T-helper 1 cell treated with Interleukin-12 subunit alpha and Interleukin-12 subunit beta and Interleukin-4 antibody, amounts not matched to agents 30 ng/mL and 1 ng/mL, for 36 hours (primary cell): ENCODE data around the gene PLXNB3. TPM values are rescaled to one million over a fixed set of nuclear protein-coding genes. Genes with fewer than 3 reads are reported as not detected.

Experiments
- intact Hi-C: fragments of 100-400 bp; cut with micrococcal nuclease; formaldehyde crosslinking; loops from one replicate; pipeline ENCODE4 v1.15.1; 2024
- total RNA-seq: library from RNA; stranded (reverse); gene quantifications from 2 replicates; pipeline ENCODE4 v1.2.3, GENCODE V29; 2022

Gene PLXNB3
- total RNA-seq, 1 donor from 2014 or later, result 0.34 TPM

- intact Hi-C loops, result no loop called here
Observed at GRCh38 chrX:153772316-153773217, 8.5 kb downstream of the PLXNB3 start.

DNA sequence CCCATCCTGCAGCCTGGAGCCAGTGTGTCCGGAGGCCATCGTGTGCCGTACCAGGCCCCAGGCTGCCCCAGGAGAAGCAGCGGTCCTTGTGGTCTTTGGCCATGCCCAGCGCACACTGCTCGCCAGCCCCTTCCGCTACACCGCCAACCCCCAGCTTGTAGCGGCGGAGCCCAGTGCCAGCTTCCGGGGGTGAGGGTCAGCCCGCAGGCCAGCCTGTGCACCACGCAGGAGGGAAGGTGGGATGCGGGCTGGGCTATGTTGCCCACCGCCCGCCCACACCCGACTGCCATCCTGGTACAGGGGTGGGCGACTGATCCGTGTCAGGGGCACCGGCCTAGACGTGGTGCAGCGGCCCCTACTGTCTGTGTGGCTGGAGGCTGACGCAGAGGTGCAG is 9.2 kb downstream of the PLXNB3 start:
- intact Hi-C loops, result no loop called here

DNA sequence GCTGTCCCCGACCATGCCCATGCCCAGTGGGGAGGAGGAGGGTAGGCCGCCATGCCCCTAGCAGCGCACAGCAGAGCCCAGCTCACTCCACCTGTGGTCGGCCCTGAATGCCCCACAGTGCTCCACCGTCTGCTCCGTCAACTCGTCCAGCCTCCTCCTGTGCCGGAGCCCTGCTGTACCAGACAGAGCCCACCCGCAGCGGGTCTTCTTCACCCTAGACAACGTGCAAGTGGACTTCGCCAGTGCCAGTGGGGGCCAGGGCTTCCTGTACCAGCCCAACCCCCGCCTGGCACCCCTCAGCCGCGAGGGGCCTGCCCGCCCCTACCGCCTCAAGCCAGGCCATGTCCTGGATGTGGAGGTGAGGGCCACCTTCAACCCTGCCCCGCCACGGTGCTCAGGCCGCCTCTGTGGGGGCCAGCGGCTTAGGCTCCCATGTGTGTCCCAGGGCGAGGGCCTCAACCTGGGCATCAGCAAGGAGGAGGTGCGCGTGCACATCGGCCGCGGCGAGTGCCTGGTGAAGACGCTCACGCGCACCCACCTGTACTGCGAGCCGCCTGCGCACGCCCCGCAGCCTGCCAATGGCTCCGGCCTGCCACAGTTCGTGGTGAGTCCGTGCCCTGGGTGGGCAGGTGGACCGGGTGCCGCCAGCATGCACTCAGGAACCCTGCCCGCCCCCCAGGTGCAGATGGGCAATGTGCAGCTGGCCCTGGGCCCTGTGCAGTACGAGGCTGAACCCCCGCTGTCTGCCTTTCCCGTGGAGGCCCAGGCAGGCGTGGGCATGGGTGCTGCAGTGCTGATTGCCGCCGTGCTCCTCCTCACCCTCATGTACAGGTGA is 9.9 kb downstream of the PLXNB3 start:
- intact Hi-C loops, result no loop called here

GRCh38 chrX:153774576-153775292 is 10.7 kb downstream of the PLXNB3 start:
- intact Hi-C loops, result no loop called here

DNA sequence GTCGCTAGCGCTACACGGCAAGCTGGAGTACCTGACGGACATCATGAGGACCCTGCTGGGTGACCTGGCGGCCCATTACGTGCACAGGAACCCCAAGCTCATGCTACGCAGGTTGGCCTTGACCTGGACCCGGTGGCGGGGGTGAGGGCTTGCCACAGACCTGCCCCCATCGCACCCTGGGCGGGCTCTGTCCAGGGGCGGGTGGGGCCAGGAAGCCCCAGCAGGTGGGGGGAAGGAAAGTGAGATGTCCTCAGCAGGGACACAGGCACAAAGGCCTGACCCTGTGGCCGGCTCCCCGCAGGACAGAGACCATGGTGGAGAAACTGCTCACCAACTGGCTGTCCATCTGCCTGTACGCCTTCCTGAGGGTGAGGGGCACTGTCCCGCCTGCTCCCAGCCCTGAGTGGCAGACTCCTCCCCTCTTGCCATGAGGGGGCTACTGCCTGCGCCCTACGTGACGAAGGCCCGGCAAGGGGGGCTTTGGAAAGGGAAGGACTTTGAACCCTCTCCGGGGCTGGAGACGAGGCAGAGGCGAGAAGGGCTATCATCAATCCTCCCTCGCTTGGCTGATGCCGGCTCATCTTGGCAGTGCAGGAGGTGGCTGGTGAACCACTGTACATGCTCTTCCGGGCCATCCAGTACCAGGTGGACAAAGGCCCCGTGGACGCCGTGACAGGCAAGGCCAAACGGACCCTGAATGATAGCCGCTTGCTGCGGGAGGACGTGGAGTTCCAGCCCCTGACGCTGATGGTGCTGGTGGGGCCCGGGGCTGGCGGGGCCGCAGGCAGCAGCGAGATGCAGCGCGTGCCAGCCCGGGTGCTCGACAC is 11.5 kb downstream of the PLXNB3 start:
- intact Hi-C loops, result no loop called here

DNA sequence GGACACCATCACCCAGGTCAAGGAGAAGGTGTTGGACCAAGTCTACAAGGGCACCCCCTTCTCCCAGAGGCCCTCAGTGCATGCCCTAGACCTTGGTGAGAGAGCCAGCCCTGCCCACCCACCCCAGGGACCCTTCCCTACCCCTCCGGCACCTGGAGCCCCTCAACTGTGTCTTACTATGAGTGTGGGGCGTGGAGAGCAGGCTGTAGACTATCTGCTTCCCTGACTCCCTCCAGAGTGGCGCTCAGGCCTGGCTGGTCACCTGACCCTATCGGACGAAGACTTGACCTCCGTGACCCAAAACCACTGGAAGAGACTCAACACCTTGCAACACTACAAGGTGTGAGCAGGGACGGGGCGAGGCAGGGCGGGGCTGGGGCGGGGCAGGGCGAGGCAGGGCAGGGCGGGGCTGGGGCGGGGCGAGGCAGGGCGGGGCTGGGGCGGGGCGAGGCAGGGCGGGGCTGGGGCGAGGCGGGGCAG is 12.1 kb downstream of the PLXNB3 start:
- intact Hi-C loops, result no loop called here

DNA sequence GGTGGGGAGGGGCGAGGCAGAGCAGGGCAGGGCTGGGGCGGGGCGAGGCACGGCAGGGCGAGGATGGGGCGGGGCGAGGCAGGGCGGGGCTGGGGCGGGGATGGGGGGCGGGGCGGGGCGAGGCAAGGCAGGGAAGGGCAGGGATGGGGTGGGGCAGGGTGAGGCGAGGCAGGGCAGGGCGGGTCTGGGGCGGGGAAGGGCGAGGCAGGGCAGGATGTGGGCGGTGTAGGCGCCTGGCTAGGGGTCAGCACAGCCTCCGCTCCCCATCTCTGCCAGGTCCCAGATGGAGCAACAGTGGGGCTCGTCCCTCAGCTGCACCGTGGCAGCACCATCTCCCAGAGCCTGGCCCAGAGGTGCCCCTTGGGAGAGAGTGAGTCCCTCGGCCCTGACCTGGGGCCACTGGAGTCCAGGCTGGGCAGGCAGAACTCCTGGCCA is 12.6 kb downstream of the PLXNB3 start:
- intact Hi-C loops, result no loop called here

- intact Hi-C loops, result no loop called here
Observed at GRCh38 chrX:153777261-153778090, 13.4 kb downstream of the PLXNB3 start.

DNA sequence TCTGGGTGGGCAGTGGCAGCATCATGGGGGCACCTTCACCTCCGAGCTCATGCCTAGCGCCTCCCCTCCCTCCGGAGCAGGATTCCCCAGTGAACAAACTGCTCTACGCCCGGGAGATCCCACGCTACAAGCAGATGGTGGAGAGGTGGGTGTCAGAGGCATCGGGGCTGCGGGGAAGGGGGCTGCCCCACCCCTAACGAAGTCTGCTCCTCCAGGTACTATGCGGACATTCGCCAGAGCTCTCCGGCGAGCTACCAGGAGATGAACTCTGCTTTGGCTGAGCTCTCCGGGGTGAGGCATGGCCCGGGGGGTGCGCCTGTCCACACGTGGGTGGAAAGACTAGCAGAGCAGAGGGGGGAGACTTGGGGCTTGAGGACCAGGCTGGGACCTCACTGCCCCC is 14.1 kb downstream of the PLXNB3 start:
- intact Hi-C loops, result no loop called here

- intact Hi-C loops, result no loop called here
Observed at GRCh38 chrX:153778684-153779101, 14.6 kb downstream of the PLXNB3 start.

DNA sequence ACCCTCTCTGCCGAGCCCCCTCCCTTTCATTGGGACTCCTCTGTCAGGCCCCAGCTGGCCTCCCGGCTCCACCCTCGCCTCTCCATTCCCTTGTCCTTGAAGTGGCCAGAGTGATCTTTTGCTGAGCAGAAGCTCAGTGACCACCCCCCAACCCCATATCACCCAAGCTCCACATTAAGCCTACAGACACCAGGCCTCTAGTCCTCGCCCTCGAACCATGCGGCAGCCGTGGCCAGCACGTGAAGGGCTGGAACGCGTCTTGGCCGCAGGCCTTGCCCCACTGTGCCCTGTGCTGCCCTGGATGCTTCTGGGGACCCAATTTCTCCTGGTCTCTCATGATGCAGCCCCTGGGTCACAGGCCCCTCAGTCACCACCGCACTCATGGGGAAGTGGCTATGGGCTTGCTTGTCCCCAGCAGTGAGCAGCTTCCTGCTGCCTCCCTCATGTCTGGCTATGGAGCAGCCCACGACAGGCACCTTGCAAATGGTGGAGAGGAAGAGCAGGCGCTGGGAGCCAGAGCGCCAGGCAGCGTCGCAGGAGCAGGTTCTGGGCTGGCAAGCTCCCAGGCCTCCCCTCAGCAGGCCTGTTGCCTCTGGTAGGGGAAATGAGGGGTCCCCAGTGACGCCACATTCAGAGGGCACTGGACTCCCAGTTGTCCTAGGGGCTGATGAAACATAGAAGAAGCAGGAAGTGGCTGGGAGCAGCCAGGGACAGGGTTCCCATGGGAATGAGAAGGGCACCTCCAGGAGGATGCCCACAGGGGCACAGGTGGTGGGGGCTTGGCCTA is 16.0 kb downstream of the PLXNB3 start:
- intact Hi-C loops, result no loop called here

GRCh38 chrX:153780678-153781427 is 16.8 kb downstream of the PLXNB3 start, which contains the start of gene SRPK3:
Gene SRPK3, plus strand, starts transcription at chrX:153781041. Its CDS starts 46 bp downstream, at chrX:153781087.
- intact Hi-C loops, result no loop called here

DNA sequence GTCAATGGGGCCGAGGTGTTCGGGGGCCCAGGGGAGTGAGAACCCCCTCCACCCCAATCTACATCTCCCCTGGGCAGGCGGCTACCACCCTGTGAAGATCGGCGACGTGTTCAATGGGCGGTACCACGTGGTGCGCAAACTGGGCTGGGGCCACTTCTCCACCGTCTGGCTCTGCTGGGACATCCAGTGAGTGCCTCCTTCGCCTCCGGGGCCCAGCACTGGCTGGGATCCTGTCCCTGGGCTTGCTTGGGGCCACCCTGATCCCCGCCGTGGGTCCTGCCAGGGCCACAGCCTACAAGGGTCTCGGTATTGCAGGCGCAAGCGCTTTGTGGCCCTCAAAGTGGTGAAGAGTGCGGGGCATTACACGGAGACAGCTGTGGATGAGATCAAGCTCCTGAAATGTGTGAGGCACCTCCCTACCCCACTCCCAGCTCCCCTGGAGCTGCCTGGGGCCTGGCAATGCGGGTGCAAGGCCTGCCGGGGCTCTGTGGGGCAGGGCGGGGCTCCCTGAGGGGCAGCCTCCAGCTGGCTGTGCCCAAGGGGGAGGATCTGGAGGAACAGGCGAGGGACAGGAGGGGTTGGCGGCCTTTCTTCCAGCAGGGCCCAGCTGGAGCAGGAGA is 17.5 kb downstream of the PLXNB3 start:
- intact Hi-C loops, result no loop called here

- intact Hi-C loops, result no loop called here
Observed at GRCh38 chrX:153782313-153782712, 18.3 kb downstream of the PLXNB3 start.

DNA sequence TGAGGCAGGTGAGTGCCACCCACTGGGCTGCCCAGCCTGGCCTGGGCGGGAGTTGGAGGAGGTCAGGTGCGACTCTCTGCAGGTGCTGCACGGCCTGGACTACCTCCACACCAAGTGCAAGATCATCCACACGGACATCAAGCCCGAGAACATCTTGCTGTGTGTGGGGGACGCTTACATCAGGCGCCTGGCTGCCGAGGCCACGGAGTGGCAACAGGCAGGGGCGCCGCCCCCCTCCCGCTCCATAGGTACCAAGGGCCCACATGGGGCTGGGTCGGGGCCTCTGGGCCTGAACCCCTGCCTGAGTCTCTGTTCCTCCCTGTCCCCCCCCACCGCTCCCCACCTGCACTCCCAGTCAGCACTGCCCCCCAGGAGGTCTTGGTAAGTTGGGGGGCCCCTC is 18.8 kb downstream of the PLXNB3 start:
- intact Hi-C loops, result no loop called here

DNA sequence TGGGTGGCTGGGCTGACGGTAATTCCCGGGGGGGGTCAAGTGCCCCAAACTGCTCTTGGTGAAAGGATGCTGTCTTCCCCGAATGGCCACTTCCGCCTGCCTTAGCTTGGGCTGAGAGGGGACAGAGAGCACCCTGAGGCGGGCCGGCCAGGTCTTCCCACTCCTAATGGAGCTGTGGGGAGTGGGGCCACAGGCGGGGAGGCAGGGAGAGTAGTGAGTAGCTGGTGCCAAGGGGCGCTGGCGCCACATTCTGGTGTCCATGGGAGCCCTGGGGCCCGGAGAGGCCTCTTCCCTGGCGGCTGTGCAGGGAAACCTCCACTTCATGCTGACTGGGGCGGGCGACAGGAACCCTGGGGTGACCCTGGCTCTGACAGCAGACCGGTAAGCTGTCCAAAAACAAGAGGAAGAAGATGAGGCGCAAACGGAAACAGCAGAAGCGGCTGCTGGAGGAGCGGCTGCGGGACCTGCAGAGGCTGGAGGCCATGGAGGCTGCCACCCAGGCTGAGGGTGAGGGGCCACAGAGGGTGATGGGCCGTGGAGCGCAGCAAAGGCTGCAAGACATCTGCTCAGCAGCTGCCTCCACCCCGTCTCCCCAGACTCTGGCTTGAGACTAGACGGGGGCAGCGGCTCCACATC is 19.4 kb downstream of the PLXNB3 start:
- intact Hi-C loops, result no loop called here

DNA sequence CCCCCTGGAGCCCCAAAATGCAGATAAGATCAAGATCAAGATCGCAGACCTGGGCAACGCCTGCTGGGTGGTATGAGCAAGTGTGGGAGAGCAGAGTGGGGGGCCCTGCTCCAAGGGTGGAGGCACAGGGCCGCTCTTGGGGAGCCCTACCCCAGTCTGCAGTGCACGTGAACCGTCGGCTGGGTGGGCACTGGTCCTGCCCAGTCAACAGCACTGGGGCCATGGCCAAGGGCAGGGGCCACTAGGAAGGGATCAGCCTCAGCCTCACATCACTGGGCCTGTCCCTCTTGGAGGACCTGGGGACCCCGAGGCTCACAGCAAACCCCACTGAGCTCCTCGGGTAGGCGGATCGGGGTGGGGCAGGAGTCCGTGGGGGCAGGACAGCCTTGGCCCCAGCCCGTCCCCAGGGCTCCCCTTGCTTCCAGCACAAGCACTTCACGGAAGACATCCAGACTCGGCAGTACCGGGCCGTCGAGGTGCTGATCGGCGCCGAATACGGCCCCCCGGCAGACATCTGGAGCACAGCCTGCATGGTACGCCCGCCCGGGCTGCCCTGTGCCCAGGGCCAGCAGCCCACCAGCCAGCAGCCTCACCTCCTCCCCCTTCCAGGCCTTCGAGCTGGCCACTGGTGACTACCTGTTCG is 20.4 kb downstream of the PLXNB3 start:
- intact Hi-C loops, result no loop called here
